B cell (primary cell): Measurements from ENCODE around the gene PKIG.

Experiments
- EZH2 ChIP-seq: IDR thresholded peaks from 2 replicates; pipeline ENCODE4 v1.6.1; 2012; ENCODE audit warnings: borderline replicate concordance, low read depth, mild to moderate bottlenecking, moderate library complexity, low read length; ENCODE audit not compliant: insufficient read depth, poor library complexity, severe bottlenecking
- TF ChIP-seq, protein P1 (sequence below): fragments of 200-600 bp; IDR thresholded peaks from one replicate; pipeline ENCODE4 v1.8.0; 2022; ENCODE audit warnings: antibody characterized with exemption, mild to moderate bottlenecking

DNA sequence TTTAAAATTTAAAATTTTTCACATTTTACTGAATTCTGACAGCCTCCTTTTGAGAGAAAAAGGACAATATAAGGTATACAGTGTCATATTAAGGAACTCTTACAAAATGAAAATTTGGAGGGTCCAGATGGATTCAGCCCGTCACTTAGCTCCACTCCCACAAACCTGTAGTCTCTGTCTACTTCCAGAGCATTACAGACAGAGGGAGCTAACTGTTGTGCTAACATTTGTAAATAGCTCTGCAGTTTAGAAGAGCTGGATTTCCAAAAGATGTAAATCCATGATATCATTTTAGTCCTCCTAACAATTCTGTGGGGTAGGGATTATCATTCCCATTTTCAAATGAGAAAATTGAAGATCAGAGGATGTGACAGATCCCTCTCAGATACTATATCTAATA, 44.4 kb upstream of the PKIG start:
- TF ChIP-seq, protein P1, sequence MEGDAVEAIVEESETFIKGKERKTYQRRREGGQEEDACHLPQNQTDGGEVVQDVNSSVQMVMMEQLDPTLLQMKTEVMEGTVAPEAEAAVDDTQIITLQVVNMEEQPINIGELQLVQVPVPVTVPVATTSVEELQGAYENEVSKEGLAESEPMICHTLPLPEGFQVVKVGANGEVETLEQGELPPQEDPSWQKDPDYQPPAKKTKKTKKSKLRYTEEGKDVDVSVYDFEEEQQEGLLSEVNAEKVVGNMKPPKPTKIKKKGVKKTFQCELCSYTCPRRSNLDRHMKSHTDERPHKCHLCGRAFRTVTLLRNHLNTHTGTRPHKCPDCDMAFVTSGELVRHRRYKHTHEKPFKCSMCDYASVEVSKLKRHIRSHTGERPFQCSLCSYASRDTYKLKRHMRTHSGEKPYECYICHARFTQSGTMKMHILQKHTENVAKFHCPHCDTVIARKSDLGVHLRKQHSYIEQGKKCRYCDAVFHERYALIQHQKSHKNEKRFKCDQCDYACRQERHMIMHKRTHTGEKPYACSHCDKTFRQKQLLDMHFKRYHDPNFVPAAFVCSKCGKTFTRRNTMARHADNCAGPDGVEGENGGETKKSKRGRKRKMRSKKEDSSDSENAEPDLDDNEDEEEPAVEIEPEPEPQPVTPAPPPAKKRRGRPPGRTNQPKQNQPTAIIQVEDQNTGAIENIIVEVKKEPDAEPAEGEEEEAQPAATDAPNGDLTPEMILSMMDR = no peak
- TF ChIP-seq EZH2 = no peak
